ENCODE data around the gene IL12B.
"Not testable (repeated sequence)": the region's sequence is repeated elsewhere in the genome, so short reads cannot be mapped to it uniquely, and the experiment has no call there.

Gene IL12B

DNA sequence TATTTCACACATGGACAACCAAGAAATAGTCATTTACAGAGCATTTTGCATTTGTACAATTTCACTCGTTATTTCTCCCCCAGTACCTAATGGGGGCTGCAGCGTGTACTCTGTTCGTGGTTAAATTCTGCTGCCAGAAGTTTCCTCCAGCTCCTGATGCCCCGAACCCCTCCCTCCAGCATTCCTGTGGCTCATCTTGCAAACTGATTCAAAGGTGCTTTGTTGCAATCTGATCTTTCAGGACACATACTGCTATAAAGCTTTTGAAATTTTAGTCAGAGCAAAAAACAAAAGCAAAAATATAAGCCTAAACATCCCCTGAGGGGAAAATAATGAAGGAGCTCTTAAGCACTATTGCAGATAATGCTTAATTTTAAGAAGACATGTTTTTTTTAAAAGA, 39.5 kb downstream of the IL12B start:
- DNase-seq, result no peak

DNA sequence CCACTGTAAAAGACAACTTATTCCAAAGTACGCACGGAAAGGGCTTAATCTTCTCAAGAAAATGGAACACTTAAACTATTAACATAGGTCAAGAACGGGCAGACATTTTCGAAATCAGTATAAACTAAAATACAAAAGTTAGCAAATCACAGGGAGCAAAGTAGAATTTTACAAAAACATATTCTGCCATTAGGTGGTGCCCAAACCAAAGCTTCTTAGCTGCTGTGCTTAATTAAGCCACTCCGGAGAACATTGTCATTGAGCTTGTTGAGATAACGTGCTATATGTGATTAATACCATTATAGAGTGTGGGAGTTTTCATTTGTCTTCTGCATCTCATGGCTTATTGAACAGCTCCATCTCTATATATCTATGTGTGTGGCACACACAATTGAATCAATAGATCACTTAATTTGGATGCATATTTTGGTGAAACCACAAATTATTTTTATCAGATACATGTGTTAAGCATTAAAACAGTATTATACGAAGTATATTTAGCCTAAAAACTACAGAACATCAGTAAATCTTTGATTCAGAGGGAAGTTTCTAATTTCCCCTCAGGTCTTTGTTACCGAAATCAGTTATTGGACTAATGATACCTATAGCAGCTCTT, 43.8 kb downstream of the IL12B start:
- no peak for DNase-seq

DNA sequence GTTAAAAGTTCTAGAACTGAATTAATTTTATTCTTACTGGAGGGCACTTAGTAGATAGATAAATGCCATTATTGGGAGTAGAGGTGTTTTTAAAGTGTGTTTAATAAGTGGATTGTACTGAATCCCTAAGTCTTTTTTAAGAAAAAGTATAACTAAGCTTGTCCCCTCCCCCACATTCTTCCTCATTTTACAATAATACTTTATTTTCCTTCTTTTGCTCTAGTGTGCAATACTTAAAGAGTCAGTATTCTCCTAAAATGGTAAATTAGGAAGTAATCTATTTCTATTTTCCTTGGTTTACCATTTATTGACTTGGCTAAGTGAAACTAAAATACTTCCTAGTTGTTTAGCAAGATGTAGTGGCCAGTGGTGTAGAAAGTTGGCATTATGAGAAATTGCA, 55.6 kb downstream of the IL12B start:
- no peak for DNase-seq

DNA sequence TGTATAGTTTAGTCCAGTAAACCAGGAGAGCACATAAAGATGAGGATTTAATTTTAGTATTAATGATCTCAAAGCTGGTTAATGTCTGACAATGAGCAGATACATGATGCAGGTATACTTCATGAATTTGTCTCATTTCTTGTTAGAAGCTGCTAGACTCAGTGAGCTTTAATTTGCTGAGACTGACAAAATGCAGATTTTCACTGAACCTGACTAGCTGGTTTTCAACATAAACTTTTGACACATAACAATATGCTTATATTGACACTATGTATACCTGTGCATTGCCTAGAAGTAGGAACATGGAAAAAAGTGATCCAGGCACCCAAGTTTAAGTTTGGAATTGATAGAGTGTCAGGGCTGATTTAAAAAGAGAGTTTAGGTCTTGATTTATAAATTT, 56.4 kb downstream of the IL12B start:
- DNase-seq, result no peak

DNA sequence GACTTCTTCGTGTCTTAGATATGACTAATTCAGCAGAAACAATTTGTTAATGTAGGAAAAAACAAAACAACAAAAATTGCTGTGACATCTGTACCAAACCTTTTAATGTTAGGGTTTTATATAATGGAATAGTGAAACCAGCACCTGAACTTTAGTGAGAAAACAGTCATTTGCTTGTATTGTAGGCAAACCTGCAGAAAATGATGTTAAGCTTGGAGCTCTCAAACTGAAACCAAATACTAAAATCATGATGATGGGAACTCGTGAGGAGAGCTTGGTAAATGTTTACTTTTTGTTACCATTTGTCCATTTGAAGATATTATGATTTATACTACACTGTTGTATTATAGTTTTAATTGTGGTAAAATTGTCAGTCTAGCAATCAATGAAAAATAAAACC, 60.6 kb downstream of the IL12B start:
- DNase-seq, result no peak

DNA sequence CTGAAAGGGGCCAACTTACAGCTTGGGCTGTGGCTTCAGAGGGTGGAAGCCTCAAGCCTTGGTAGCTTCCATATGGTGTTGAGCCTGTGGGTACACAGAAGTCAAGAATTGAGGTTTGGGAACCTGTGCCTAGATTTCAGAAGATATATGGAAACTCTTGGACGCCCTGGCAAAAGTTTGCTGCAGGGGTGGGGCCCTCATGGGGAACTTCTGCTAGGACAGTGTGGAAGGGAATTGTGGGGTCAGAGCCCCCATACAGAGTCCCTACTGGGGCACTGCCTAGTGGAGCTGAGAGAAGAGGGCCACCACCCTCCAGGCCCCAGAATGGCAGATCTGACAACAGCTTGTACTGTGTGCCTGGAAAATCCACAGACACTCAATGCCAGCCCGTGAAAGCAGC, 63.5 kb downstream of the IL12B start:
- DNase-seq, result not testable (repeated sequence)
